ENCODE measurements around the gene SLC5A7.

The SLC5A7 gene

GRCh38 chr2:107986278-107987217, at the start of gene SLC5A7:
Gene SLC5A7 (plus strand): TSS chr2:107986524. CDS start chr2:107988156, 1,632 bp downstream.
- no peak for DNase-seq

- DNase-seq: no peak
Observed at GRCh38 chr2:107961395-107961794, 24.9 kb upstream of the SLC5A7 start.

GRCh38 chr2:107964185-107964584, 22.1 kb upstream of the SLC5A7 start:
- DNase-seq: no peak

GRCh38 chr2:107984707-107985106, 1.6 kb upstream of the SLC5A7 start:
- DNase-seq: no peak

GRCh38 chr2:107988108-107988507, 1.8 kb downstream of the SLC5A7 start:
- DNase-seq: no peak

- DNase-seq: no peak
Observed at GRCh38 chr2:107989445-107989844, 3.1 kb downstream of the SLC5A7 start.

GRCh38 chr2:107990718-107991117, 4.4 kb downstream of the SLC5A7 start:
- no peak for DNase-seq

GRCh38 chr2:107992069-107992468, 5.7 kb downstream of the SLC5A7 start:
- DNase-seq: no peak

- DNase-seq: no peak
Observed at GRCh38 chr2:107999158-107999557, 12.8 kb downstream of the SLC5A7 start.

GRCh38 chr2:108010912-108011591, 24.7 kb downstream of the SLC5A7 start:
- no peak for DNase-seq

- no peak for DNase-seq
Observed at GRCh38 chr2:108013305-108013704, 27.0 kb downstream of the SLC5A7 start.

- no peak for DNase-seq
Observed at GRCh38 chr2:108022628-108023027, 36.3 kb downstream of the SLC5A7 start.

- no peak for DNase-seq
Observed at GRCh38 chr2:108023776-108024175, 37.5 kb downstream of the SLC5A7 start.

GRCh38 chr2:108026092-108026794, 39.9 kb downstream of the SLC5A7 start:
- no peak for DNase-seq

- DNase-seq: no peak
Observed at GRCh38 chr2:108029496-108029895, 43.2 kb downstream of the SLC5A7 start.

- no peak for DNase-seq
Observed at GRCh38 chr2:108029912-108030311, 43.6 kb downstream of the SLC5A7 start.

- DNase-seq: no peak
Observed at GRCh38 chr2:108031471-108031941, 45.2 kb downstream of the SLC5A7 start.

GRCh38 chr2:108034843-108035242, 48.5 kb downstream of the SLC5A7 start:
- DNase-seq: no peak

- no peak for DNase-seq
Observed at GRCh38 chr2:108048752-108049151, 62.4 kb downstream of the SLC5A7 start.

GRCh38 chr2:108058576-108059137, 72.3 kb downstream of the SLC5A7 start:
- no peak for DNase-seq

GRCh38 chr2:108061439-108062042, 75.2 kb downstream of the SLC5A7 start:
- DNase-seq: no peak
